GM21515 (cell line): ENCODE results near the gene TMEM237.
"Not testable (repeated sequence)": the region's sequence is repeated elsewhere in the genome, so short reads cannot be mapped to it uniquely, and the experiment has no call there.

Source experiments
- ATAC-seq: cut with Tn5 transposase; IDR thresholded peaks from one replicate; pipeline ENCODE4 v1.9.1; 2021; ENCODE audit not compliant: unreplicated experiment

TMEM237 gene, protein sequence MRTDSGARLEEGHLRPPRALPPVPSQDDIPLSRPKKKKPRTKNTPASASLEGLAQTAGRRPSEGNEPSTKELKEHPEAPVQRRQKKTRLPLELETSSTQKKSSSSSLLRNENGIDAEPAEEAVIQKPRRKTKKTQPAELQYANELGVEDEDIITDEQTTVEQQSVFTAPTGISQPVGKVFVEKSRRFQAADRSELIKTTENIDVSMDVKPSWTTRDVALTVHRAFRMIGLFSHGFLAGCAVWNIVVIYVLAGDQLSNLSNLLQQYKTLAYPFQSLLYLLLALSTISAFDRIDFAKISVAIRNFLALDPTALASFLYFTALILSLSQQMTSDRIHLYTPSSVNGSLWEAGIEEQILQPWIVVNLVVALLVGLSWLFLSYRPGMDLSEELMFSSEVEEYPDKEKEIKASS

DNA sequence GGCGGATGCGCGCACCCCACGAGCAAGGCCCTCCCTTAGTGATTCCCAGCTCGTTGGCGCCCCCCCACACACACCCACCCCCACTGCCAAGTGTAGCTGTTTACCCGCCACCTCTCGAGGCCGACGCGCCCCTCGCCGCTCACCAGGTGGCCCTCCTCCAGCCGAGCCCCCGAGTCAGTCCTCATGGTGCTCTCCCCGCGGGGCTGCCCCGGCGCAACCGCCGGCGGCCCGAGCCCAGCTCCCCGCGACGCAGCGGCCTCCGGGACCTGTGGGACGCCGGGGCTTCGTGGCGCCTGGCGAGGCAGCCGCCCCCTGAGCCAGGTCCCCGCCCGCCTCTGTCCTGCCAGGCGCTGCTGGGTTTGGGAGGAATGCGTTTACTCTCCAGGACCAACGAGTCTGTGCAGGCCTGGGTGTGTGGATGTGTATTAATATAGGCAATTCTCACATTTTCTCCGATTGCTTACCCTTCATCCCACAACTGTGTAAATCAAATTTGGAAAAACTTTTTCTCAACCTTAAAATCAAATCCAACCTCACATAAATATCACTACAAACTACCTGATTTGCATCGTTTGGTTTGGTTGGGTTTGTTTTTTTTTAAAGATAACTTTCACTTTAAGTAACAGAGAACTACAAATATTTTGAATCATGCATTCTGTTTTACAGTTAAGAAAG, at the start of gene TMEM237:
Gene TMEM237, minus strand, starts transcription at position 288 of the 675 bp plus-strand sequence. Its CDS starts 103 bp downstream, at position 185.
- peak; percentile 41 for ATAC-seq

DNA sequence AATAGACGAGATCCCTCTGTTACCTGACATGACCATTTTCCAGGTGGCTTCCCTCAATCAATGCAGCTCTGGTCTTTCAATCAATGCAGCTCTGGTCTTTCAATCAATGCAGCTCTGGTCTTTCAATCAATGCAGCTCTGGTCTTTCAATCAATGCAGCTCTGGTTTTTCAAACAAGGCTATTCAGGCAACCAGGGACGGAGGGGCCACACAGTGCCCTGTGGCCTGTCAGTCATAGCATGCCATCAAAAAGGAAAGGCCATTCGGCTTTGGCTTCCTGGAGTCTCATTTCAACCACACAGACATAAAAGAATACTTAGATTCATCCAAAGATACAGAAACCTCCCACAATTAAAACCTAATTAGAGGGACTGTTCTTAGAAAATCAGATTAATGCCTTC, 41.9 kb upstream of the TMEM237 start:
- ATAC-seq, result no peak

DNA sequence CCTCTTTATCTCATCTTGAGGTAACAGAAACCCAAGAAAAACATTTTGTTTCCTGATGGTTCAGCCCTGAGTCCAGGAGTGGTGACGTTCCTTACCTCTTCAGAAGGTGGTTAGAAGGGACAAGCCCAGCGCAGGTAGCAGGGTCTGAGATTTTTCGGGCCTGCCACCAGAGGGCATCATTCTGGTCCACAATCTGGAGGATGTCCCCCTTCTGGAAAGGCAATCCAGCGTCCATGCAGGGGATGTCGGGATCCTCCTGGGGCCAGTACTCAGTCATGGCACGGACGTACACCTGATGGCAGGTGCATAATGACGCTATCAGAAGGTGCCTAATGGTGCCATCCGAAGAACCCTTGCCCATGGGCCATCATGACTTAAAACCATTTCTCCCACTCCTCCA, 37.4 kb upstream of the TMEM237 start:
- ATAC-seq, result no peak

DNA sequence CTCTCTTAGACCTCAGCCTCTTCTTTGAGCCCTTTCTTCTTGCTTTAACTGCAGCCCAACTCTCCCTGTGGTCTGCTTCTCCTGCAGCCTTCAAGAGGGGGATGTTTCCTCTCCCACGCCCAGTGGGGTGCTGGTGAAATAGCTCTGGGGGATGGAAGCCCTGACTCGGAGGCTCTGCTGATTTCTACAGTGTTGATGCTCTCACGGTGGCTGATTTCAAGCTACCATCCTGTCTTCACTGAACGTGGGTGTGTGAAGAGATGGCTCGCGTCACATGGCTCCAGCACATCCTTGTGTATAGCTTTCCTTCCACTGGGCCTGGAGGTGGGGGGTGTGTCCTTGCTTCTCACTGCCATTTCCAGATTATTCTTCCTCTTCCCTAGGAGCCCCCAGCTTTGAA, 35.1 kb upstream of the TMEM237 start:
- ATAC-seq, result no peak

DNA sequence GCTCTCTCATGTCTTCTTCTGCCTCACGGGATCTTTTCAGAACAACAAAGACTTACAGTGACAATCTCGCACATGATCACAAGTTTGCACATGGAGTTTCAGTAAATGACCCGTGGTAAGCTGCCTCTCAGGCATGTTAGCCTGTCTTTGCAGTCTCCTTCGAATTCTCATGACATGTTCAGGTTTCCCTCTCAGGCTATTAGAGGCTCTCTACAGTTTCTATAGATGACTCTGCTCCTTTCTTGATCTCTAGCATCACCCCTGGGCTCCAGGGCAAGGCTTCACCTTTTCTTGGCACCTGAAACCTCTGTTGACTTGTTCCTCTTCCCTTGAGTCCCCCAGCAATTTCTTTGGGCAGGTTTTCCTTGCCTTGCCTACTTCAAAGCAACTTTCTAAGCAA, 32.2 kb upstream of the TMEM237 start:
- ATAC-seq, result no peak

DNA sequence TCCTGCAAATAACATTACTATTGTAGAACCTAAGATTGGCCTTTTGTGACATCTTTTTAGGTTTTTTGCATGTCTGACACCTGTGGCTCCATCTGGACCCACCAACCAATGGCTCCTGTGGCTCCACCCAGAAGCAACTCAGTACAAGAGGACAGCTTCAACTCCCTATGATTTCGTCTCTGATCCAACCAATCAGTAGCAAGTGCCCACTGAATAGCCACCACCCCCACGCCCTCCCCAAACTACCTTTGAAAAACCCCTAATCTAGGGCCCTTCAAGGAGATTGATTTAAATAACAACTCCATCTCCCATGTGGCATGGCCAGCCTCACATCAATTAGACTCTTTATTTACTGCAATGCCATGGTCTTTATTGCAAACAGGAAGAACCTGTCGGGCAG, 31.5 kb upstream of the TMEM237 start:
- ATAC-seq, result no peak

DNA sequence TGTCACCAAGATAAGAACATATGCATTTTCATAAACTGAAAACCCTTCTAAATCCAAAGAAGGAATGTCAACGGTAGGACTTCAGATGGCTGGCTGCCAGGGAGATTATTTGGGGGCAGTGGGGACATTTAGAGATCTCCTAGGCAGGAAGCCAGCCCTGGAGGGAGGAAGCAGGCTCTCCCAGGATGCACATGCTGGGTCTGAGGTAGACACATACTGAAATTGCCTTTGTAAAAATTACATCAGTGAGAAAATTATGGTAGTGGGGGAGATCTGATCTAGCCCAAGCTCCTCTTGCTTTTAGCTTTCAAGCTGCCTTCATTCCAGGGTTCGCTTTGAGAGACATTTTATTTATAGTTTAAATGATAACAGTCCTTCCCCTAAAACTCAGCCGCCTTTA, 31.0 kb upstream of the TMEM237 start:
- ATAC-seq, result no peak

DNA sequence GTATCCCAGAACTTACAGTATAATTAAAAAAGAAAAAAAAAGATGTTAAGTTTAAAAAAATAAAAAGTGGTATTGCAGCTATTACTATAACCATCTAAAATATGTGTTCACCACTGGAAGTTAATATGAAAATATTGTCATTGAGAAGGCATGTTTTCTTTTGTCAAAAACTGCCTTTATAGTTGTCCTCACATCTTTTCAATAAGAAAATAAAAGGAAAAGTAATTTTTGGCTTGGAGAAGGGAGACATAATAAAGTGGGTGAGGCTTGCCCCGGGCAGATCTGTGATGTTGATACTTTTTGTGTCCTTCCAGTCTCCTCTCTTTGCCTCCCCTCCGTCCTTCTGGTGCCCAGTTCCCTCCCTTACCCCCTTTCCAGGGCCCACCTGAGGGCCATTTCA, 30.2 kb upstream of the TMEM237 start:
- ATAC-seq, result no peak

DNA sequence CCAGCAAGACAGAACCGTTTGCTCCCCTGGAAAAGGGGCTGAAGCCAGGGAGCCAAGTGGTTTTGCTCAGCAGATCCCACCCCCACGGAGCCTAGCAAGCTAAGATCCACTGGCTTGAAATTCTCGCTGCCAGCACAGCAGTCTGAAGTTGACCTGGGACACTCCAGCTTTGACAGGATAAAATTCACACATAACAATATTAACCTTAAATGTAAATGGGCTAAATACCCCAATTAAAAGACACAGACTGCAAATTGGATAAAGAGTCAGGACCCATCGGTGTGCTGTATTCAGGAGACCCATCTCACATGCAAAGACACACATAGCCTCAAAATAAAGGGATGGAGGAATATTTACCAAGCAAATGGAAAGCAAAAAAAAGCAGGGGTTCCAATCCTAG, 27.9 kb upstream of the TMEM237 start:
- ATAC-seq, result not testable (repeated sequence)

DNA sequence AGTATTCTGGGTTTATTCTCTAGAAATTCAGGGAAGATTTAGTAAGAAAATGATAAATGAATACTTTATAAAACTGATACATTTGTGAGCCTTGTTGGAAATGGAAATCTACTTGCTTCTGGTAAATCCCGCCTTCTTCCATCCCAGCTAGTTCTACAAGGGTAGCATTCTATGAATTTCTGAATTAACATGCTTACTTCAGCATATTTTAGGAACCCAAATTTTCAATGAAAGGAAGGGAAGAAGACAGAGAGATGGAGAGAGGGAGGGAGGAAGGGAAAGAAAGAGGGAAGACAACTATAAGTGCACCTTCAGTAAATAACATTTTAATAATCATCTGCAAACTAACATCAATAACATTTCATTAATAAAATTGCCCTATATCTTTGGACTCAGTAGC, 26.6 kb upstream of the TMEM237 start:
- ATAC-seq, result no peak

DNA sequence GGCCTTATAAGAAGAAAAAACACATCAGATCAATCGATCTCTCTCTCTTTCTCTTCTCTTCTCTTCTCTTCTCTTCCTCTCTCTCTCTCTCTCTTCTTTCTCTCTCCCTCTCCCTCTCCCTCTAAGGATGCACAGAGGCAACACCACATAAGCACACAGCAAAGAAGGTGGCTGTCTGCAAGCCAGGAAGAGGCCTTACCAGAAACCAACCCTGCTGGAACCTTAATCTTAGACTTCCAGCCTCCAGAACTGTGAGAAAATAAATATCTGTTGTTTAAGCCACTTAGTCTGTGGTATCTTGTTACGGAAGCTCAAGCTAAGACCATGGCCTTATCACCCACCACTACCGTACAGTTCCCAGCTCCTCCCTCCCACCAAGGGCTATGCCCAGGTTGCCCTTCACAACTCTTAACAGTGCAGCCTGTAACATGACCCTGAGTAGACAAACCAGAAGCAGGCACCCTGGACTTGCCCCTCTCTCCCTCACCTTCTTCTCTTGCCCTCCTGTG, 25.2 kb upstream of the TMEM237 start:
- no peak for ATAC-seq

DNA sequence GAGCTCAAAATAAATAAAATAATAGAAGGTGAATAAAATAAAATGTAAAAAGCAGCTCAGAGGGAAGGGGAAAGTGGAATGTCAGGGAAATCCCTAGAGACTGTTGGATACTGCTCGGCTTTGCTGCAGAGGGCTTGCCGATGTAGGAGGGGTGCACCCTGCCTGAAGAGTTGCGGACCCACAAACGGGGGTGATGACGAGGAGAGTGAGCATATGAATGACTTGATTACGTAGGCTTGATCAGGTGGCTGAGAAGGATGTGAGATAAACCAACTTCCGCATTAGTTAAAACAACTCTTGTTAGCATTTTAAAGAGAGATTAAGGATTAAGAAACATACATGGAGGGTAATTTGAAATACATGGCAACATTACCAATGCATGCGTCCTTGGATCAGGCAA, 21.0 kb upstream of the TMEM237 start:
- no peak for ATAC-seq

DNA sequence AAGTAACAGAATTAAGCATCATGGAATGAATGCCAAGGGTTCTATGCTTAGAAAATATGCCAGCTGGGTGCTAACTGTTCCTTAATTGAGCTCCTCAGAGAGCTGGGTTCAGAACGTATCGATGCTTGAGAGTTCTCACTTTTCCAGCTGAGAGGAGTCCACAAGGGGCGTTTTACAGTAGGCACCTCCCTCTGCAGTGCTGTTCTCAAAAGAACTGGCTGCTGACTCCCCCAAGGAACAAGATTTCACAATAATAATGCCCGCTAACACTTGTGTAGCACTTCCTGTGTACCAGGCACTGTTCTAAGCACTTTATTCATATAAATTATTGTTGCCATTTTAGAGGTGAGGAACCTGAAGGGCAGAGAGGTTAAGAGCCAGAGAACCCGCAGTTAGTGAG, 18.1 kb upstream of the TMEM237 start:
- no peak for ATAC-seq

DNA sequence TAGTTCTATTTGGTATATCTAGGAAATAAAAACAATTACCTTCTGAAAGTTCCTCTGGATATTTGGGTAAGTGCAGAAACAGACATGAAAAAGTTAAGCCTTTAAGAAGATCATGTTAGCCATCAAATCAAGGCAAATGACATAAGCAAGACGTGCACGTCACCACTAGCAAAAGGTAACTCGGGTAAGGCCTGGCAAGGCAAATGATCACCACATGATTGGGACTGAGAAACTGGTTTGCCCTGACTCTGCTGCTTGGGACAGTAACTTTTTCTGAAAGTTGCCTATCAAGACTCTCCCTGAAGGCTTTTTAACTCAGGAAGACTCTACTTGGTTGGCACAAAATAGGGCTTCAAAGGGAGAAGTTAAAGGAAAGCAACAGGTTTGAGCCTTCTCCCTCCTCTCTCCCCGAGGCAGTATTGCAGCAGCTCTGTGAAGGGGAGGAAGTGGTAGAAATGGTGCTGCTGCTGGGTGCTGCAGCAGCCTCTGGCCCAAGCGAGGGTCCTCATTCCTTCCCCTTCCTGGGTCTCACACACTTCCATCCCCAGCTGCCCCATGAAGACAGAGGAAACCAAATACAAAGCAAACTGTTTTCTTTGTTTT, 17.1 kb upstream of the TMEM237 start:
- no peak for ATAC-seq

DNA sequence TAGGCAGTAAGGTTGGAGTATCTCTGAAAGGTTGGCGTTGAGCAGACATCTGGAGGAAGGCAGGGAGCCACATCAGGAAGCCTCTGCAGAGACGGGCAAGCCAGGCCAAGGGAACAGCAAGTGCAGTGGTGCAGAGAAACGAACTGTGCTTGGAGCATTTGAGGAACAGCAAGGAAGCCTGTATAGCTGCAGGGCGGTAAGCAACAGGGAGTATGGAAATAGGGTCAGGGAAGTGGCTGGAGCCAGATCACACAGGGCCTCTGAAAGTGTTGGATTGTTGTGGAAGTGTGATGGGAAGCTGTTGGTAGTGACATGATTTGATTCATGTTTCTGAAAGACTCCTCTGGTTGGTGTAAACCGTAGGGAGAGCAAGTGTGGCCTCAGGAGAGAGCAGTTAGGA, 13.4 kb upstream of the TMEM237 start:
- ATAC-seq, result no peak

DNA sequence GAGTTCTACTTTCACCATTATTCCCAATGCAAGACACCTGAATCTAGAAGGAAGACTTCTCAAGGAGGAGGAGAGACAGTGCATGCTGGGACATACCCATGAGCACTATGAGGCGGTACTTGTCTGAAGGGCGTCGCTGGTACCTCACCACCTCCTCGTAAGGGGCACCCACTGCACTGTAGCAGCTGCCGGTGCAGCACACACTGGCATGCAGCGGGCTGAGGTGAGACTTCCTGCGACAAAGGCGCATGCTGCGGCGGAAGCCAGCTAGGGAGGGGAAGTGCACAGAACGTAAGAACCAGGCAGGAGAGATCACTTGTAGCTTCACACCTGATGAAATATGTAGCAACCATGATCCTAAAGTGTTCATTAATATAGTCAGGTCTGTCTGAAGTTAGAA, 12.8 kb upstream of the TMEM237 start:
- no peak for ATAC-seq

DNA sequence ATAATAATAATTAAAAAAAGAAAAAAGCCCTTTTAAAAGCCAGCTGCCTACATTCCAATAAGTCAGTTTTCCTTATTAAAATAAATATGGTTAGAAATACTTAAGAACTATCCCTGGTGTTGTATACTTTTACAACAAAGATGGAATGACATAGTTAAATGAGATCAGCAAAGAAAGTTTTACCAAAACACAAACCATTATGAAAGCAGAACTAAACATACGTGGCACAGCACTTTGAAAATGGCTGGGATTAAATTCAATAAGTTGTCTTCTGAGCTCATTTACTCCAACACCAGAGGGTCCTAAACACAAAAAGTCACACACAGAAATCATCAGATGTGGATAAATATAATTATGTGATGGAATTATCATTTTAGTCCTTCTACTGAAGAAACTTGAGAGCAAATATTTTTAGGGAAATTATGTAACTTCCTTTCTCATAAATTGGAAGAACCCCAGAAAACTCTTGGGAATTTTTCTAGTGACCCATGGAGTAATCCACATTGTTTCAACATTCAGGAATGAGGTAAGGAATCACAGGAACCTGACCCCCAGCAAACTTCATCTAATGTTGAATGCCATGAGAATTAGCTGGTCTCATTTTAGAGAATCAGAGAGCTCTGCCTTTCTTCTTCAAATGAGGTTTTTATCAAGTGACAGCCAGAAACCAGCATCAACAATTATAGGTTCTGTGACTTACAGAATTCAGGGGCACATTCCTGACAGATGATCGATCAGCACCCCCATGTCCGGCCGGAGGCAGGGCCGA, 11.5 kb upstream of the TMEM237 start:
- no peak for ATAC-seq

DNA sequence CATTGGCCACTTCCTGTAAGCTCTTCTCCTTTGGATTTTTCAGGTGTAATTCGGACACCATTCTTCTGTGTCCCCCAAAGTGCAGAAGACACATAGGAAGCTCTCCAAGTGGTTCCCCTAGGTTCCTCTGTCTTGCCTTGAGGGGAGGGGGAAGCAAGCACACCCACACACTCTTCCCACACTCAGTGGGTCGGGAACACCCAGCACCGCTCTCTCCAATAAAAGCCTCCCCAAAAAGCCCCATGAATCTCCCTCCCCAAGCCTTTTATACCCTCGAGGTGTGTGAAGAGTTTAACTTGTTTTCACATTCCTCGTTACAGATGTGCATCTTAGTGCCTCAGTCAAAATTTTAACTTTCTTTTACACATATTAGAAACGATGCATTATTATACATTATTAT, 9.9 kb upstream of the TMEM237 start:
- ATAC-seq, result no peak

DNA sequence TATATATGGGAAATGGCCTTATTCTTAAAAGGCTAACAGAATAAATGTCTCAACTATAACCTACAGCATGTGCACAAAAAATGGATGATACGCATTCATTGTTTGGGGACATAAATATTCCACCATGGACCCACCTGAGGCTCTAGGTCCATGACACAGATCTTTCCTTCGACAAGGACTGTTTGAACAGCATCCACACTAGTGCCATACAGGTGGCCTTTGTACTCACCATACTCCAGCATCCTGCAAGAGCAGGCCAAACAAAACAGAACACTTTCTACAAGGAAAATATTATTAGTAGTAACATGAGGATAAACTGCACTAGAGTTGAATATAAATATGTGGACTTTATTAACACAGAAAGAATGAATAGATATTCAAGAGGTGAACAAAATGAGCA, 6.1 kb upstream of the TMEM237 start:
- no peak for ATAC-seq

DNA sequence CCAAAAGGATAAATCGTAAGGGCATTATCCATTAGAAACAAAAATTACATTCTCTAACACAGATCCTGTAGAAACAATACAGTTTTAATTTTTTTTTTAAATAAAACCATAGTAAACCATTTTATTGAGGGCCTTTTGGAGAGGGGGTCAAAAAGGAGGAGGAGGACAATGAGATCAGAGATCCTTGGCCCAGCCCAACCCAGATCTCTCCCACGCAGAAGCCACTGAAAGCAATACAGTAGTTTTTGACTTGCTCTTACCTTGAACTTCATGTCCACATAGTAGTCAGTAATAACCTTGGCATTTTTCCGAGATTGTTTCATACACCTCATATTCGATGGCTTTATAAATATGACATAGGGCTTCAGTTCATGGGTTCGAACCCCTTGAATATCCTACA, 4.1 kb upstream of the TMEM237 start:
- no peak for ATAC-seq

DNA sequence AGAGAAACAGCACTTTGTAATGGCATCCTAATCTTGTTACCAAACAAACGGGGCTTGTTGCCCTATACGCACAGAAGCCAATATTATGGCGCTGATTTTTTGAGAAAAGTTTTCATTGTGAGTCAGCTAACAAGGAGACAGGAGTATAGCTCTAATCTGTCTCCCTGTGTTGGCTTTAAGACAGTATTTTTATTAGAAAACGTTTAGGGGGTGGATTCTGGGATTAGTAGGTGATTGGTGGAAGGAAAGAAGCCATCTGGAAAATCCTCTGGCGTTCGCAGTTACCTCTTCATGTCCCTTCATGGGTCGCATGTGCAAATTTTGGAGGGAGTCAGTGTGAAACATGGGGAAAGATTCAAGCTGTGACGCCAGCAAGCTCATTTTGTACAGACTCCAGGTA, 698 bp upstream of the TMEM237 start:
- ATAC-seq, result no peak
